ENCODE data around the gene CTR9. TPM values are rescaled to one million over a fixed set of nuclear protein-coding genes. Genes with fewer than 3 reads are reported as not detected.
A peak's percentile ranks its signal among the peaks of the same experiment; 100 is the strongest.
"Not testable (repeated sequence)": the region's sequence is repeated elsewhere in the genome, so short reads cannot be mapped to it uniquely, and the experiment has no call there.

CTR9 gene
- total RNA-seq, 1 donor from 2014 or later: 30.2 TPM

DNA sequence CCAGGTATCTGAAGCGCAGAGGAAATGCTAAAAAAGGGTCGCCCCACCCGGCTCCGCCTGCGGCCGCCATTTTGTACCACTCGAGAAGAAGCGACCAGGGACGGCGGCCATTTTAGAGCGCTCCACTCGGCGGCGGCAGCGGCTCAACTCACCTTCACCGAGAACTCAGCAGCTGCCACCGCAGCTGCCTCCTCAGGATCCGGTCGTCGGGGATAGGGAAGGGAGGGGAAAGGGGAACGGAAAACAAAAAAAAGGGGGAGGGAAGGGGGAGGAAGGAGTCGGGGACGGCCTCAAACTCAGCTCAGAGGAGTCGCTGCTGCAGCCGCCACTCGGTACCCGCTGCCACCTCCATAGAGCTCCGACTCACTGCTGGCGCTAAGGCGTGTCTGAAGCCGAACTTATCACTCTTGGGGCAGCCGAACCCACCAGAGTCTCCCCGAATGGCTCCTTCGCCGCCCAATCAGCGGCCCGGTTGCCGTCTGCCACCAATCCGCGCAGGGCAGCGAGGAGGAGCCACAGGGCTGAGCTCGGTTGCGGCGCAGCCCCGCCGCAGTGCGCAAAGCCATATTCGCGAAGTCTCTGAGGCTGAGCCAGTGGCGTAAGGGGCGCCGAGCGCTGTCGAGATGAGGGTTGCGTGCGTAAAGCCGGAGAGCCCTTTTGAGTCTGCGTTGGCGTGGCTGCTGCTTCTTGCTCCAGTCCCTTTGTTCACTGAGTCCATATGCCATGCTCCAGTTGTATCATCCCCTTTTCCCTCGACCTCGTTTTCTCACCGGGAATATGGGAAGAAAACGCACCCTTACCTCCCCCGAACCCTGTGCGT is 57.7 kb downstream of the CTR9 start, which contains the start of gene EIF4G2:
TSS of gene EIF4G2 (minus strand) at position 374 of the 820 bp plus-strand sequence.
- ATAC-seq: peak; percentile 98 to 99
- intact Hi-C loops (cut with DNase I): loop anchor here (10.0 kb wide), 1 partner anchor 46 kb away; the partner anchor contains the start of gene ZBED5
- peak; percentile 99 for DNase-seq
- Histone ChIP-seq H3K9me3 (no peaks in the 10 kb centered on the region), H3K36me3 (peaks cover 39% of the 10 kb centered on the region), H3K4me3 (peak within 1 kb of the TSS; percentile 96), H3K27me3 (ENCODE audit: low read depth) (no peaks in the 10 kb centered on the region), H3K27ac (peak within 1 kb of the TSS; percentile 100), H3K4me1 (peaks cover 35% of the 10 kb centered on the region)
- TF ChIP-seq, protein P1, sequence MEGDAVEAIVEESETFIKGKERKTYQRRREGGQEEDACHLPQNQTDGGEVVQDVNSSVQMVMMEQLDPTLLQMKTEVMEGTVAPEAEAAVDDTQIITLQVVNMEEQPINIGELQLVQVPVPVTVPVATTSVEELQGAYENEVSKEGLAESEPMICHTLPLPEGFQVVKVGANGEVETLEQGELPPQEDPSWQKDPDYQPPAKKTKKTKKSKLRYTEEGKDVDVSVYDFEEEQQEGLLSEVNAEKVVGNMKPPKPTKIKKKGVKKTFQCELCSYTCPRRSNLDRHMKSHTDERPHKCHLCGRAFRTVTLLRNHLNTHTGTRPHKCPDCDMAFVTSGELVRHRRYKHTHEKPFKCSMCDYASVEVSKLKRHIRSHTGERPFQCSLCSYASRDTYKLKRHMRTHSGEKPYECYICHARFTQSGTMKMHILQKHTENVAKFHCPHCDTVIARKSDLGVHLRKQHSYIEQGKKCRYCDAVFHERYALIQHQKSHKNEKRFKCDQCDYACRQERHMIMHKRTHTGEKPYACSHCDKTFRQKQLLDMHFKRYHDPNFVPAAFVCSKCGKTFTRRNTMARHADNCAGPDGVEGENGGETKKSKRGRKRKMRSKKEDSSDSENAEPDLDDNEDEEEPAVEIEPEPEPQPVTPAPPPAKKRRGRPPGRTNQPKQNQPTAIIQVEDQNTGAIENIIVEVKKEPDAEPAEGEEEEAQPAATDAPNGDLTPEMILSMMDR (IDR thresholded peaks at IDR 0.05): peak; percentile 7

DNA sequence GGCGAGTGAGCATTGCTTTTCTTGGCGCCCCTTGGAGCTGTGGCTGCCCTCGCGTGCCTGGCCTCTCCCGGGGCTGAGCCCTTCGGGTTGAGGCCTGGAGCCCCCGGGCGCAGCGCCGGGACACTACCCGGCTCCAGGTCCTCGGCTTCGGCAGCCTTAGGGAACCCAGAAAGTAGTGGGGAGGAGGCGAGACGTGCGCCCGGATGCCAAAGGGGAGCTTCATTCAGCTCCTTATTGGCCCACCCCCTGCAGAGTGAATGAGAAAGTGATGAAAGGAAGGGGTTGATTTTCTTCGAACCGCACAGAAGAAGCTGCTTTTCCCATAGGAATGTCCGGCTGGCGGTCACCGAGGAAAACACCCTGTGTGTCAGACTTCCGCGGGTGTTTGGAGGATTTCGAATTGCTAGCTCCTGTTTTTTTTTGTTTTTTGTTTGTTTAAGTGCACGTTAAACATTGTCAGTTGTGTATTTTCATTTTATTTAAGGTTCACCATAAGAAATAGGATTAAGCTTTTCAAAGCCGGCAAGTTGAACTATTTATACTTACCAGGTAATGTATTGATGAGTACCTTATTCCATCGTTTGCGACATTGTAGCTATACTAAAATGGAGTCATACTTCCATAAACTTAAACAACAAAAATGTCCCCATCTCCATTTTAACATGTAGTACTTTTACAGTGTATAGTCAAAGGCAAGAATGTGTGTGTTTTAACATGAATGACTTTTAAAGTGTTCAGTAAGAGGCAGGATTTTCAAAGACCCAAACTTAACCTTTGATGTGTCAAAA is 58.5 kb downstream of the CTR9 start:
- H3K9me3 ChIP-seq: no peaks in the 10 kb centered on the region
- no peak for DNase-seq
- H3K27ac ChIP-seq: peak overlapping the region; percentile 100
- H3K4me1 ChIP-seq: peaks cover 27% of the 10 kb centered on the region
- TF ChIP-seq, protein P1 (IDR thresholded peaks at IDR 0.05): no peak
- peak; percentile 38 to 43 for ATAC-seq
- intact Hi-C loops (cut with DNase I): loop anchor here (10.0 kb wide), 1 partner anchor 45 kb away; the partner anchor contains the start of gene ZBED5
- no peaks in the 10 kb centered on the region for H3K27me3 ChIP-seq (ENCODE audit: low read depth)
- H3K36me3 ChIP-seq: peaks cover 31% of the 10 kb centered on the region
- peak overlapping the region; percentile 96 for H3K4me3 ChIP-seq

DNA sequence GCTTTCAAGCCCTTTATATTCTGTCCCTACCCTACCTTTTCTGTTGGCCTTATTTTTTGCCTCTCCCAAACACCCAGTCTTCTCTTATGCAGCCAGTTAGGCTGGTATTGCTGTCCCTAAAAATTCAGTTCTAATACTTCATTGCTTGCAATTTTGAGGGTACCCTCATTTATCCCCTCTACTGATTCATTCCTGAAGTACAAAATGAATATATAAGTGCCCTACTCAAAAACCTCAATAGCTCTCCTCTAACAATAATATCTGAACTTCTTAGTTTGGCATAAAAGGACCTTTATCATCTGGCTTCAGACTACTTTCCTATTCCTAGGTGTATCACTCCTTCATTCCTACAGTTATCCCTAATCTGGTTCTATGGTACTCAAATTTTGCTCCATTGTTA is 62.9 kb downstream of the CTR9 start:
- Histone ChIP-seq H3K27me3 (ENCODE audit: low read depth) (no peaks in the 10 kb centered on the region), H3K9me3 (no peaks in the 10 kb centered on the region), H3K4me1 (no peaks in the 10 kb centered on the region), H3K36me3 (no peaks in the 10 kb centered on the region), H3K27ac (no peak overlapping the region), H3K4me3 (no peak overlapping the region)
- DNase-seq (no peak), ATAC-seq (no peak)
- intact Hi-C loops (cut with DNase I): no loop called here
- TF ChIP-seq, protein P1 (IDR thresholded peaks at IDR 0.05): no peak

DNA sequence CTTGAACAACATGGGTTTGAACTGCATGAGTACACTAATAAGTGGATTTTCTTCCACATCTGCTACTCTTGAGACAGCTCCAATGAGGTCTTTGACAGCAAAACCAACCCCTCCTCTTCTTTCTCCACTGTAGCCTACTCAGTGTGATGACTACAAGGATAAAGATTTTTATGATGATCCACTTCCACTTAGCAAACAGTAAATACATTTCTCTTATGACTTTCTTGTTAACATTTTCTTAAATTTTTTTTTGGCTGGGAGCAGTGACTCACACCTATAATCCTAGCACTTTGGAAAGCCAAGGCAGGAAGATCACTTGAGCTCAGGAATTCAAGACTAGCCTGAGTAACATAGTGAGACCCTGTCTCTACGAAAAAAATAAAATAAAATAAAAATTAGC is 67.5 kb downstream of the CTR9 start:
- no peaks in the 10 kb centered on the region for H3K36me3 ChIP-seq
- H3K27ac ChIP-seq: no peak overlapping the region
- intact Hi-C loops (cut with DNase I): no loop called here
- TF ChIP-seq, protein P1 (IDR thresholded peaks at IDR 0.05): no peak
- H3K4me3 ChIP-seq: no peak overlapping the region
- ATAC-seq (no peak), DNase-seq (no peak)
- no peaks in the 10 kb centered on the region for H3K4me1 ChIP-seq
- no peaks in the 10 kb centered on the region for H3K9me3 ChIP-seq
- H3K27me3 ChIP-seq (ENCODE audit: low read depth): no peaks in the 10 kb centered on the region

DNA sequence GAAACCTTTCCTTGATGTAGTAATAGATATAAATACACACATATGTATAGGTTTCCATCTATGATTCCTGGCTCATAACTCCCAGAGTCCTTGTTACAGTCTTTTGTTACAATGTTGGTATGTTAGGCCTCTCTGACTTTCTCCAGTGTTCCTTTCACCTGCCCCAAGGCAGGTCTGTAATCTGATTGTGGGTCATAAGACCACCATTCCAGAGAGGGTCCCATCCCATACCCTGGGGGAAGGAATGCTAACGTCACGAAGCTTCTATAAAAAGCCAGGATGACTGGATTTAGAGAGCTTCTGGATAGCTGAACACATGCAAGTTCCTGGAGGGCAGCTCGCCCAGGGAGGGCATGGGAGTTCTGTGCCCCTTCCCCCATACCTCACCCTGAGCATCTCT is 71.4 kb downstream of the CTR9 start:
- H3K4me3 ChIP-seq; H3K27me3 ChIP-seq (ENCODE audit: low read depth); intact Hi-C loops (cut with DNase I); H3K9me3 ChIP-seq; DNase-seq; H3K27ac ChIP-seq; ATAC-seq; H3K4me1 ChIP-seq; H3K36me3 ChIP-seq: not testable (repeated sequence)
